Stimulated activated naive CD8-positive, alpha-beta T cell treated with anti-CD3 and anti-CD28 coated beads, Interleukin-15, Interleukin-2, amounts not matched to agents 100 ng/mL and 50 ng/mL, for 24 hours (primary cell): ENCODE data around the gene HHLA2.

Experiments used
- H3K27ac Mint-ChIP-seq: one replicate; pipeline ENCODE4 v1.8.0; 2021; ENCODE audit warnings: mild to moderate bottlenecking, mixed read lengths
- H3K27me3 Mint-ChIP-seq: one replicate; pipeline ENCODE4 v1.8.0; 2021; ENCODE audit warnings: mixed read lengths
- H3K36me3 Mint-ChIP-seq: one replicate; pipeline ENCODE4 v1.8.0; 2021; ENCODE audit warnings: low read depth, mixed read lengths
- H3K4me1 Mint-ChIP-seq: one replicate; pipeline ENCODE4 v1.8.0; 2021; ENCODE audit warnings: low read depth, mixed read lengths
- H3K4me3 Mint-ChIP-seq: one replicate; pipeline ENCODE4 v1.8.0; 2021; ENCODE audit warnings: mild to moderate bottlenecking, mixed read lengths
- H3K9me3 Mint-ChIP-seq: one replicate; pipeline ENCODE4 v1.8.0; 2021; ENCODE audit warnings: mixed read lengths

The HHLA2 gene

GRCh38 chr3:108289159-108289558 is 7.2 kb upstream of the HHLA2 start:
- Mint-ChIP-seq H3K27me3 (no peaks in the 10 kb centered on the region), H3K27ac (no peak overlapping the region), H3K4me3 (no peak overlapping the region), H3K4me1 (peaks cover 66% of the 10 kb centered on the region), H3K36me3 (no peaks in the 10 kb centered on the region), H3K9me3 (peaks cover 6% of the 10 kb centered on the region)

GRCh38 chr3:108292450-108292849 is 3.9 kb upstream of the HHLA2 start:
- Mint-ChIP-seq H3K27ac (peak overlapping the region; percentile 82), H3K36me3 (no peaks in the 10 kb centered on the region), H3K4me3 (no peak overlapping the region), H3K27me3 (no peaks in the 10 kb centered on the region), H3K4me1 (peaks cover 66% of the 10 kb centered on the region), H3K9me3 (no peaks in the 10 kb centered on the region)

DNA sequence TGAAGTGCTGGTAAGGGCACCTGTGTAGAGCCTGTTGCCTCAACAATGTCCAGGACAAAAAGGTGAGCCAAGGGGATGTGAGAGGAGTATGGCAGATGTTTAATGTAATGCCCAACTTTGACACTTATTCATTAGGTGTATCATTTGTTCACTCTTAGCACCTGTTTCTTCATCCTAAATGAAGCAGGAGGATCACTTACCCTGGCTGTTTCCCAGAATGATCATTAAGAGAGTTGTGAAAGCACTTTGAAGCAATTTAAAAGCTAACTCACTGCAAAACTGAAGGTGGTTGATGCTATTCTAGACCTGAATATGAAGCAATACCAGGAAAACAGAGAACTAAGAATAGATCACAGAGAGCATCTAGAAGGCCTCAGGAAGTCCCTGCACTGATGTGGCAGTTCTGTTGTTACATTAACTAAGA is 3.4 kb upstream of the HHLA2 start:
- Mint-ChIP-seq H3K9me3 (no peaks in the 10 kb centered on the region), H3K4me1 (peaks cover 62% of the 10 kb centered on the region), H3K36me3 (no peaks in the 10 kb centered on the region), H3K27ac (peak overlapping the region; percentile 82), H3K4me3 (peak overlapping the region; percentile 24), H3K27me3 (no peaks in the 10 kb centered on the region)

- peaks cover 58% of the 10 kb centered on the region for H3K4me1 Mint-ChIP-seq
- peak overlapping the region; percentile 24 for H3K4me3 Mint-ChIP-seq
- peak overlapping the region; percentile 82 for H3K27ac Mint-ChIP-seq
- no peaks in the 10 kb centered on the region for H3K27me3 Mint-ChIP-seq
- no peaks in the 10 kb centered on the region for H3K36me3 Mint-ChIP-seq
- no peaks in the 10 kb centered on the region for H3K9me3 Mint-ChIP-seq
Observed at GRCh38 chr3:108293858-108294257, 2.5 kb upstream of the HHLA2 start.

- Mint-ChIP-seq H3K27me3 (no peaks in the 10 kb centered on the region), H3K4me1 (peaks cover 69% of the 10 kb centered on the region), H3K4me3 (no peak overlapping the region), H3K27ac (no peak overlapping the region), H3K9me3 (no peaks in the 10 kb centered on the region), H3K36me3 (no peaks in the 10 kb centered on the region)
Observed at GRCh38 chr3:108295421-108296175, 750 bp upstream of the HHLA2 start.

- Mint-ChIP-seq H3K4me3 (no peak overlapping the region), H3K4me1 (peaks cover 72% of the 10 kb centered on the region), H3K27ac (no peak overlapping the region), H3K36me3 (no peaks in the 10 kb centered on the region), H3K27me3 (no peaks in the 10 kb centered on the region), H3K9me3 (no peaks in the 10 kb centered on the region)
Observed at GRCh38 chr3:108297647-108298046, 1.3 kb downstream of the HHLA2 start.

- Mint-ChIP-seq H3K4me1 (peaks cover 72% of the 10 kb centered on the region), H3K4me3 (no peak overlapping the region), H3K27ac (no peak overlapping the region), H3K27me3 (no peaks in the 10 kb centered on the region), H3K36me3 (no peaks in the 10 kb centered on the region), H3K9me3 (no peaks in the 10 kb centered on the region)
Observed at GRCh38 chr3:108298056-108298455, 1.7 kb downstream of the HHLA2 start.

GRCh38 chr3:108300103-108300849 is 3.9 kb downstream of the HHLA2 start:
- H3K27ac Mint-ChIP-seq: no peak overlapping the region
- H3K36me3 Mint-ChIP-seq: no peaks in the 10 kb centered on the region
- no peaks in the 10 kb centered on the region for H3K27me3 Mint-ChIP-seq
- H3K9me3 Mint-ChIP-seq: no peaks in the 10 kb centered on the region
- no peak overlapping the region for H3K4me3 Mint-ChIP-seq
- H3K4me1 Mint-ChIP-seq: peaks cover 59% of the 10 kb centered on the region

GRCh38 chr3:108301695-108302404 is 5.5 kb downstream of the HHLA2 start:
- H3K27me3 Mint-ChIP-seq: no peaks in the 10 kb centered on the region
- no peaks in the 10 kb centered on the region for H3K36me3 Mint-ChIP-seq
- H3K9me3 Mint-ChIP-seq: no peaks in the 10 kb centered on the region
- peak overlapping the region; percentile 81 for H3K27ac Mint-ChIP-seq
- peaks cover 54% of the 10 kb centered on the region for H3K4me1 Mint-ChIP-seq
- H3K4me3 Mint-ChIP-seq: peak overlapping the region; percentile 59

- Mint-ChIP-seq H3K9me3 (no peaks in the 10 kb centered on the region), H3K4me3 (peak overlapping the region; percentile 59), H3K27ac (peak overlapping the region; percentile 81), H3K36me3 (no peaks in the 10 kb centered on the region), H3K27me3 (no peaks in the 10 kb centered on the region), H3K4me1 (peaks cover 54% of the 10 kb centered on the region)
Observed at GRCh38 chr3:108302570-108302969, 6.2 kb downstream of the HHLA2 start.

GRCh38 chr3:108305484-108306172 is 9.3 kb downstream of the HHLA2 start:
- Mint-ChIP-seq H3K9me3 (peaks cover 4% of the 10 kb centered on the region), H3K4me3 (no peak overlapping the region), H3K36me3 (no peaks in the 10 kb centered on the region), H3K27me3 (no peaks in the 10 kb centered on the region), H3K27ac (no peak overlapping the region), H3K4me1 (peaks cover 43% of the 10 kb centered on the region)

DNA sequence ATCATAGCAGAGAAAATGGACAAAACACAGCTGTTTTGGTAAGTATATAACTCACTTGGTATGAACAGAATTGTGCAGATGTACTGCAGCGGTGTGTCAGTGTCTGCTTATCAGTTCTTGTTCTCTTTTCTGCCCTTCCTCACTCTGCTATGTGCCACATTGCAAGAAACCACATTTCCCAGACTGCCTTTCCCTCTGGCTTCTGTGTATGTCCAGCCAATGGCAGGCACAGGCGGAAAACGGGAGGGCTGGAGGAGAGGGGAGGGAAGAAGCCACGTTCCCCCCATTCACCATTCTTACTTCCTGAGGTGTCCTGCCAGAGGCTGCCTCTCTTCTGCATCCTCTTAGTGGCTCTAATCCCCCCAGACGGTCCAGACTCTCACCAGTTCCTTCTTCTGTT is 15.4 kb downstream of the HHLA2 start:
- Mint-ChIP-seq H3K27ac (no peak overlapping the region), H3K36me3 (no peaks in the 10 kb centered on the region), H3K9me3 (peaks cover 4% of the 10 kb centered on the region), H3K4me1 (no peaks in the 10 kb centered on the region), H3K4me3 (no peak overlapping the region), H3K27me3 (no peaks in the 10 kb centered on the region)

- Mint-ChIP-seq H3K27me3 (no peaks in the 10 kb centered on the region), H3K36me3 (no peaks in the 10 kb centered on the region), H3K4me1 (no peaks in the 10 kb centered on the region), H3K9me3 (peaks cover 4% of the 10 kb centered on the region), H3K4me3 (no peak overlapping the region), H3K27ac (no peak overlapping the region)
Observed at GRCh38 chr3:108312656-108313055, 16.3 kb downstream of the HHLA2 start.

DNA sequence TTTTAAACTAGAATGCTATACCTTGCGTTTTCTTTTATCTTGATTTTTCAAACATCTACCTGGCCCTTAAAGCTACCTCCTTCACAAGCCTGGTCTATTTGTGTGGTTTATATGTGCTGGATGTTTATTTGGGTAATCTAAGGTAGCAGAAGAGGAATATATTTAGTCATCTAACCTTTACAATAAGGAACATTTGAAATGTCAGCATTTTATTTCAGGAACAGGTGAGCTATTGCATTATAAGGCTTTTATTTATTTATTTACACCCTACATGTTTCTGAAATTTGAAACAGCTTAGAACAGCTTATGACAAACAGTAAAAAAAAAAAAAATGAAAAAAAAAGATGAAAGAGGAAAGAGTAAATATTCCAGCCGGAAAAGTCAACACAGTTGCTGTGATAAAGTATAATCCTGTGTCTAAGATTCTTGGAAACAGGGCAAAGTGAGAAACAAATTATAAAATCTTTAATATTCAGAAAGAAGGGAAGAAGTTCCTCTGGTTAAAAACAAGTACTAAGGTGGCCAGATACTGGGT is 19.5 kb downstream of the HHLA2 start:
- Mint-ChIP-seq H3K27me3 (no peaks in the 10 kb centered on the region), H3K36me3 (no peaks in the 10 kb centered on the region), H3K9me3 (no peaks in the 10 kb centered on the region), H3K4me3 (no peak overlapping the region), H3K27ac (no peak overlapping the region), H3K4me1 (peaks cover 16% of the 10 kb centered on the region)
